ENCODE measurements around the gene ZSCAN22. TPM values are rescaled to one million over a fixed set of nuclear protein-coding genes. Genes with fewer than 3 reads are reported as not detected.

Gene ZSCAN22
- total RNA-seq, 1 experiment from 2014 or later = 4.0 TPM

- DNase-seq (ENCODE audit: low spot score) = no peak
Measured at GRCh38 chr19:58351990-58352755, 25.4 kb downstream of the ZSCAN22 start.

DNA sequence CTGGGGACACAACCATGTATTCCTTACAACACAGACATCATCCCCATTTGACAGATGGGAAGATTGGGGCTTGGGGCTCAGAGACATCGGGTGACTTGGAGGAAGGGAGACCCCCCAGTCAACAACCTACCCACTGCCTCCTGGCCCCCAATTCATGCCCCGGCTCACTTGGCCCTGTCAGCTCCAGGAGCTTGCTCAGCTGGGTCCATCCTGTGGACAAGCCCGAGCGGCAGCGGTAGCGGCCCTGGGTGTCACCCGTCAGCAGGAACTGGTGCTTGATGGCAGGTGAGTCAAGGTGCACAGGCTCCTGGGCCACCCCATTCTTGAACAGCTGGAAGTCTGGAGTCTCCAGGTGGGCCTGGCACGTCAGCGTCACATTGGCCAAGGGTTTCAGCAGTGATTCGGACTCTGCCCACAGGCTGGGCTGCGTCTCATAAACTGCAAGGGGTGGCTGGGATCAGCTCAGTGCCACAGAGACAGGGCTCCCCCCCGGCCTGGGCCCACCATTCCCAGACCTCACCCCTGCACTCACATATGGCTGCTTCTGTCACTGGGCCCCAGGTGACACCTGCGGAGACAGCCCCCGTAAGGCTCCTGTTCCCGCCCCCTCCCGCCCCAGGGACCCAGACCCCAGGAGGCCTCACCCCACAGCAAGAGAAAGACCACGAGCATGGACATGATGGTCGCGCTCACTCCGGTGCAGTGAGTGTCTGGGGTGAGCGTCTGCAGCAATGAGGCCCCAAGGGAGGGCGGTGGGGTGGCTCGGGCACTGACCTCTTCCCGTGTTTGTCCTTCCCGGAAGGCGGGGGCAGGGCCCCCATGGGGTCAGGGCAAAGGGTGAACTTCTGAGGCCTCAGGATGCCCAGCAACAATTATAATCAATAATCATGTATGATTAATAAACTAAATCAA lies 26.2 kb downstream of the ZSCAN22 start, which contains the start of gene A1BG:
Gene A1BG, minus strand, starts transcription at position 733 of the 912 bp plus-strand sequence. Its CDS starts 55 bp downstream, at position 678.
- no peak for DNase-seq (ENCODE audit: low spot score)

DNA sequence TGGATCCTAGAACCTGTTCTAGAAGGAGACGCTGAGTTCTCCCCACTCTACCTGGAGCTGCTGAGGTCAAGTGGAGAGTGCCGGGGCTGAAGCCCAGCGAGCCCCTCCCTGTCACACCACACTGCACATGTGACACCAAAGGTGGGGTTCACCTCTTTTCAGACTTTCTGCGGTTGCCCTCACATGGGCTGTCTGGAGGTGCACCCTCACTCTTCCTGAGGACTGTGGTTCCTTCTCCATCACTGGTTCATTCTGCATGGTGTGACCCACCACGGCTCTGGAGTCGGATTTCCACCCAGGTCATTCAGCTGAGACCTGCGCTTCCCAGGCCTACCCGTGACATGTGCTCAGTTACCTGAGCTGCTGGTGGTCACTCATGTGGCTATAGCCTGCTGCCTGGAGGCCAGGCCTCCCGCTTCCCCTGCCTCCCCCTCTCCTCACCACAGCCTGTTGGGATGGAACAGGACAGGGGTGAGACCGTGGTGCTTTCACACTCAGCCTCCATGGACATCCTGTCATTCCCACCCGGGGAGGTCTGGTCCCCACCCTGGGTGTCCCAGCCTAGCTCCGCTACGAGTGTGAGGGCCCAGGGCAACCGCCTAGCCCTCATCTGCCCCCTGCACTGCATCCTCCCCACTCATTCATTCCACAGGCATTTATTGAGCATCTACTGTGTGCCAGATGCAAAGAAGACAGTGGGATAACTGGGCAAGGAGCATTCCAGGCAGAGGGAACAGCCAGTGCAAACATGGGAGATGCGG lies 27.1 kb downstream of the ZSCAN22 start:
- no peak for DNase-seq (ENCODE audit: low spot score)

- DNase-seq (ENCODE audit: low spot score) = no peak
Measured at GRCh38 chr19:58354478-58355030, 27.8 kb downstream of the ZSCAN22 start.

GRCh38 chr19:58355215-58355796 lies 28.5 kb downstream of the ZSCAN22 start:
- no peak for DNase-seq (ENCODE audit: low spot score)

- DNase-seq (ENCODE audit: low spot score) = no peak
Measured at GRCh38 chr19:58355908-58356765, 29.3 kb downstream of the ZSCAN22 start.

DNA sequence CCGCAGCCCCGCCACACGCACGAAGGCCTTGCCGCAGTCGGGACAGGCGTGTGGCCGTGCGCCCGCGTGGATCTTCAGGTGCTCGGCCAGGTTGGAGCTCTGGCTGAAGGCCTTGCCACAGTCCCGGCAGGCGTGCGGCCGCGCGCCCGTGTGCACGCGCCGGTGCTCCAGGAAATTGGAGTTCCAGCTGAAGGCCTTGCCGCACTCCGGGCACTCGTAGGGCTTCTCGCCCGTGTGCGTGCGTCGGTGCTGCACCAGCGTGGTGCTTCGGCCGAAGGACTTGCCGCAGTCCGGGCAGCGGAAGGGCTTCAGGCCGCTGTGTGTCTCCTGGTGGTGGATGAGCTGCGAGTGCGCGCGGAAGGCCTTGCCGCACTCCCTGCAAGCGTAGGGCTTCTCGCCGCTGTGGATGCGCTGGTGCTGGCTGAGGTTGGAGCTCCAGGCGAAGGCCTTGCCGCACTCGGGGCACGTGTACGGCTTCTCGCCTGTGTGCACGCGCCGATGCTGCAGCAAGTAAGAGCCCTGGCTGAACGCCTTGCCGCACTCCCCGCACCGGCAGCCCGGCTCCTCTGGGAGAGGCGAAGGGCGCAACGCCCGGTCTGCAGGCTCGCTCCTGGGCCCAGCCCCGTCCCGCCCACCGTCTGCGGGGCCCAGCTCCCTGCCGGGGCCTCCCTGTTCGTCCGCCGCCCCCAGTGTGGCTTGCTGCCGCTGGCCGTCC lies 30.1 kb downstream of the ZSCAN22 start:
- DNase-seq (ENCODE audit: low spot score) = no peak

GRCh38 chr19:58357481-58358145 lies 30.8 kb downstream of the ZSCAN22 start:
- DNase-seq (ENCODE audit: low spot score) = no peak

DNA sequence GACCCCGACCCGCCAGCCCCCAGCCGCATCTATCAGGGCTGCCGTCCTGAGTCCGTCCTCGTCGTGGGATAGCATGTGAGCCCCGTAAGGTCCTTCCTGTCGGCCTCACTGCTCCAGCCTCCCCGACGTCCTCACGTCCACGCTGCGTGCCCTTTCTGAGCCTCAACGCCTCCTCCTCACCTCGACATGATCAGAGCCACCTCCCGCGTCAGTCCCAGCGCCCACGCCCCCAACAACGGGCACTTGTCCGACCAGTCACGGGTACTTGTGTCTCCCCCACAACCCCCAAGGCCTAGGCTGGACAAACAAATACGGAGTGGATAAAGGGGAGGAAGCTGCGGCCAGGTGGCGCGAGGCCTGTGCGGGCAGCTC lies 35.1 kb downstream of the ZSCAN22 start:
- DNase-seq (ENCODE audit: low spot score) = no peak

GRCh38 chr19:58362272-58362994 lies 35.6 kb downstream of the ZSCAN22 start, which contains the start of gene ZNF497:
TSS of gene ZNF497 (minus strand) at chr19:58362751. CDS start at chr19:58357635, 5,116 bp downstream.
- DNase-seq (ENCODE audit: low spot score) = peak; percentile 95

DNA sequence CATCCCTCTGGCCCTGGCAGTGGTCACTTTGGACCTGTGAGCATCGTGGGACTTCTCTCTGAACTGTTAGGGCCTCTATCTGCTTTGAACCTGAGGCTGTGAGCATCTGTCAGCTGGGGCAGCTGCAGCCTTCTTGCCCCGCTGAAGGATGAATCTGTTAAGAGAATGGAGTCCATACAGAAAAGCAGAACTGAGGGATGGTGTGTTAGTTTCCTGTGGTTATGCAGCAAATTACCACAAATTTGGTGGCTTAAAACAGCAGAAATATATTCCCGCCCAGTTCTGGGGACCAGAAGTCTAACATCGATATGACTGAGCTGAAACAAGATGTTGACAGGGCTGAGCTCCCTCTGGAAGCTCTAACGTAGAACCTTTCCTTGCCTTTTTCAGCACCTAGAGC lies 37.4 kb downstream of the ZSCAN22 start:
- no peak for DNase-seq (ENCODE audit: low spot score)

GRCh38 chr19:58366585-58367430 lies 40.0 kb downstream of the ZSCAN22 start:
- DNase-seq (ENCODE audit: low spot score) = no peak

DNA sequence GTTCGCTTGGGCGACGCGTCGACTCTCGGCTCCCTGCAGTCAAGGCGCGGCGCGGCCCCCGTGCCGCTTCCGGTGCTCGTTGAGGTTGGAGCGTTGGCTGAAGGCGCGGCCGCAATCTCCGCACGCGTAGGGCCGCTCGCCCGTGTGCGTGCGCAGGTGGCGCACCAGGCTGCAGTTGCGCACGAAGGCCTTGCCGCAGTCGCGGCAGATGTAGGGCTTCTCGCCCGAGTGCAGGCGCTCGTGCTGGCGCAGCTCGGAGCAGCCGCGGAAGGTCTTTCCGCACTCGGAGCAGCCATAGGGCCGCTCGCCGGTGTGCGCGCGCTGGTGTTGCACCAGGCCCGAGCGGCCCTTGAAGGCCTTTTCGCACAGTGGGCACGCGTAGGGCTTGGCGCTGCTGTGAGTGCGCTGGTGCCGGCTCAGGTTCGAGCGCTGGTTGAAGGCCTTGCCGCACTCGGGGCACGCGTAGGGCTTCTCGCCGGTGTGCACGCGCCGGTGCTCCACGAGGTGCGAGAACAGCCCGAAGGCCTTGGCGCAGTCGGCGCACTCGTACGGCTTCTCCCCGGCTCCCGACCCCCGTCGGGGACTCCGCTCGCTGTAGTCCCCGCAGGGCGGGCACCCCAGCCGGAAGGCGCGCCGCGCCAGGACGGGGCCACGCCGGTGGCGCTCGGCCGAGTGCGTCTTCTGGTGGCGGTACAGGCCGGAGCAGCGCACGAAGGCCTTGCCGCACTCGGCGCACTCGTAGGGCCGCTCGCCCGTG lies 41.1 kb downstream of the ZSCAN22 start:
- no peak for DNase-seq (ENCODE audit: low spot score)

- DNase-seq (ENCODE audit: low spot score) = no peak
Measured at GRCh38 chr19:58368561-58369360, 42.0 kb downstream of the ZSCAN22 start.

DNA sequence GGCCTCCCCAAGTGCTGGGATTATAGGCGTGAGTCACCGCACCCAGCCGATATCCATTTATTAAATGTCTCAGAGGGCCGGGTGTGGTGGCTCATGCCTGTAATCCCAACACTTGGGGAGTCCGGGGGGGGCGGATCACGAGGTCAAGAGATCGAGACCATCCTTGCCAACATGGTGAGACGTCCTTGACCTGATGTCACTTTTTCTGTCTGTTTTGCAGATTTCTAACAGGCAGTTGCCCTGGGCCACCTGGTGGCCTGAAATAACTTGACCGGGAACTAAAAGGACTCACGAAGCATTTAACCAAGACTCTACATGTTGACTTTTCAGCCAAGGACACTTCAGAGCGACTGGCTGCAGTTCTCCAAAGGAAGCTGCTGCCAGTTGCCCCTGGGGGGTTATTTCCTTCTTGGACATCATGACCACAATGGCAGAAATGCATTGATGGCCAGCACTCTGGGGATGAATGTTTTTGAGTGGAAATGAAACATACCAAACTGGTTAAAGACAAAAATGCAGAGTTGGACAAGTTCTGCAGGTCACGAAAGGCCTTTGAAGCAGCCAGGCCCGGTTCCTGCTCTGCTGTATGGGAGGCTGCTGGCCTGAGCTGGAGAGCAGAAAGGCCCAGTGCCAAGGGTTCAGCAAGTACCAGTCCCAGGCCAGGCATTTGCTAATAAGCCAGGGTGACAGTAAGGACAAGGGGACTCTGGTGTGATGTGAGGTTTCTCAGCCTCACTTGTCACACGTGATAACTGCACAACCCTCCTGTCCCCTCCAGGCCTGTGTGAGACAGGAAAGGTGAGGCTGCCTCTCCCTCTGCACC lies 45.7 kb downstream of the ZSCAN22 start:
- DNase-seq (ENCODE audit: low spot score) = no peak

Data from A172 (cell line).